Astrocyte (in vitro differentiated cells and primary cell): ENCODE measurements around the gene CCDC146. TPM values are rescaled to one million over a fixed set of nuclear protein-coding genes. Genes with fewer than 3 reads are reported as not detected.
"Not testable (repeated sequence)": the region's sequence is repeated elsewhere in the genome, so short reads cannot be mapped to it uniquely, and the experiment has no call there.

Experiments used
- DNase-seq: peaks from one replicate; pipeline ENCODE4 v3.0.0-alpha.2; 2010; ENCODE audit warnings: low read depth
- FAIRE-seq: peaks from 2 replicates; lab custom pipeline; 2011; peaks lifted over from hg19 to GRCh38; lab: Jason Lieb, UNC
- H2AFZ ChIP-seq: 2 replicates; pipeline ENCODE4 v1.6.0; 2012; ENCODE audit warnings: low read depth, low read length, inconsistent platforms
- H3K27ac ChIP-seq: 2 replicates; pipeline ENCODE4 v1.5.1; 2011; ENCODE audit warnings: low read depth, low read length, inconsistent platforms
- H3K27me3 ChIP-seq: 2 replicates; pipeline ENCODE4 v1.6.0; 2011; ENCODE audit warnings: low read length, inconsistent platforms; ENCODE audit not compliant: insufficient read depth
- H3K36me3 ChIP-seq: 2 replicates; pipeline ENCODE4 v1.5.1; 2011; ENCODE audit warnings: low read length, inconsistent platforms; ENCODE audit not compliant: insufficient read depth
- H3K4me1 ChIP-seq: 2 replicates; pipeline ENCODE4 v1.5.1; 2011; ENCODE audit warnings: low read length, inconsistent platforms; ENCODE audit not compliant: insufficient read depth
- H3K4me2 ChIP-seq: 2 replicates; pipeline ENCODE4 v1.6.0; 2012; ENCODE audit warnings: low read length, inconsistent platforms
- H3K4me3 ChIP-seq: 2 replicates; pipeline ENCODE4 v1.5.1; 2011; ENCODE audit warnings: low read depth, mild to moderate bottlenecking, low read length, inconsistent platforms; ENCODE audit not compliant: insufficient read depth
- H3K79me2 ChIP-seq: 2 replicates; pipeline ENCODE4 v1.6.0; 2012; ENCODE audit warnings: mild to moderate bottlenecking, low read length, inconsistent platforms; ENCODE audit not compliant: insufficient read depth
- H3K9ac ChIP-seq: 2 replicates; pipeline ENCODE4 v1.6.0; 2012; ENCODE audit warnings: mild to moderate bottlenecking, low read length, inconsistent platforms
- H3K9me3 ChIP-seq: 2 replicates; pipeline ENCODE4 v1.5.1; 2012; ENCODE audit warnings: low read depth, mild to moderate bottlenecking, low read length, inconsistent platforms; ENCODE audit not compliant: insufficient read depth
- H4K20me1 ChIP-seq: 2 replicates; pipeline ENCODE4 v1.6.0; 2012; ENCODE audit warnings: low read length, inconsistent platforms; ENCODE audit not compliant: insufficient read depth
- H3K27ac Mint-ChIP-seq: one replicate; pipeline ENCODE4 v1.8.0; 2021; ENCODE audit warnings: mild to moderate bottlenecking, mixed read lengths; ENCODE audit not compliant: unreplicated experiment
- H3K27me3 Mint-ChIP-seq: one replicate; pipeline ENCODE4 v1.8.0; 2021; ENCODE audit warnings: low read depth, mixed read lengths; ENCODE audit not compliant: unreplicated experiment
- H3K36me3 Mint-ChIP-seq: one replicate; pipeline ENCODE4 v1.8.0; 2021; ENCODE audit warnings: low read depth, mixed read lengths; ENCODE audit not compliant: unreplicated experiment
- H3K4me1 Mint-ChIP-seq: one replicate; pipeline ENCODE4 v1.8.0; 2021; ENCODE audit warnings: low read depth, mixed read lengths; ENCODE audit not compliant: unreplicated experiment
- H3K4me3 Mint-ChIP-seq: one replicate; pipeline ENCODE4 v1.8.0; 2021; ENCODE audit warnings: mild to moderate bottlenecking, moderate library complexity, mixed read lengths; ENCODE audit not compliant: unreplicated experiment
- H3K9me3 Mint-ChIP-seq: one replicate; pipeline ENCODE4 v1.8.0; 2021; ENCODE audit warnings: mild to moderate bottlenecking, mixed read lengths; ENCODE audit not compliant: unreplicated experiment
- total RNA-seq: library from RNA; stranded (reverse); gene quantifications from 2 replicates; pipeline ENCODE4 v1.2.1, GENCODE V29; 2021

The CCDC146 gene
- total RNA-seq, 1 donor from 2014 or later = 2.0 TPM

DNA sequence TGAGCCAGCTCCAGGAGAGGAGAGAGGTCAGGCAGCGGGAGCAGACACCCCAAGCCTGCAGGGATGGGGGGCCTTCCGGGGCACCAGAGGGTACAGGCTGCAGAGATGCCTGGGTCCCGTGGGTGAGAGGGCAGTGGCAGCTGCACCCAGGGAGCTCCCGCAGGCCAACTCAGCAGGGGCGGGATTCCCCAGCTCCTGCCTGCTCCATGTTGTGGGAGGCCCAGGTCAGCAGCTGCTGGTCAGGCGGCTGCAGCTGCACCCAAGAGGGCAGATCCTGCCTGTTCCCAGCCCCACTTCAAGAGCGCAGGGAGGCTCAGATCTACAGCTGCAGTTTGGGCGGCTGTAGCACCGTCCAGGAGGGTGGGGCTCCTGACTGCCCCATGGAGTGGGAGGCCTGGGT, 4.6 kb downstream of the CCDC146 start:
- not testable (repeated sequence) for H3K27me3 ChIP-seq, H3K27me3 Mint-ChIP-seq, H3K9ac ChIP-seq, H3K9me3 ChIP-seq, H3K36me3 Mint-ChIP-seq, H3K79me2 ChIP-seq, H3K4me1 Mint-ChIP-seq, H3K4me3 ChIP-seq, H3K9me3 Mint-ChIP-seq, H3K4me3 Mint-ChIP-seq, H2AFZ ChIP-seq, H3K4me1 ChIP-seq, H3K27ac ChIP-seq, H4K20me1 ChIP-seq, DNase-seq, H3K4me2 ChIP-seq, H3K27ac Mint-ChIP-seq, H3K36me3 ChIP-seq, FAIRE-seq

DNA sequence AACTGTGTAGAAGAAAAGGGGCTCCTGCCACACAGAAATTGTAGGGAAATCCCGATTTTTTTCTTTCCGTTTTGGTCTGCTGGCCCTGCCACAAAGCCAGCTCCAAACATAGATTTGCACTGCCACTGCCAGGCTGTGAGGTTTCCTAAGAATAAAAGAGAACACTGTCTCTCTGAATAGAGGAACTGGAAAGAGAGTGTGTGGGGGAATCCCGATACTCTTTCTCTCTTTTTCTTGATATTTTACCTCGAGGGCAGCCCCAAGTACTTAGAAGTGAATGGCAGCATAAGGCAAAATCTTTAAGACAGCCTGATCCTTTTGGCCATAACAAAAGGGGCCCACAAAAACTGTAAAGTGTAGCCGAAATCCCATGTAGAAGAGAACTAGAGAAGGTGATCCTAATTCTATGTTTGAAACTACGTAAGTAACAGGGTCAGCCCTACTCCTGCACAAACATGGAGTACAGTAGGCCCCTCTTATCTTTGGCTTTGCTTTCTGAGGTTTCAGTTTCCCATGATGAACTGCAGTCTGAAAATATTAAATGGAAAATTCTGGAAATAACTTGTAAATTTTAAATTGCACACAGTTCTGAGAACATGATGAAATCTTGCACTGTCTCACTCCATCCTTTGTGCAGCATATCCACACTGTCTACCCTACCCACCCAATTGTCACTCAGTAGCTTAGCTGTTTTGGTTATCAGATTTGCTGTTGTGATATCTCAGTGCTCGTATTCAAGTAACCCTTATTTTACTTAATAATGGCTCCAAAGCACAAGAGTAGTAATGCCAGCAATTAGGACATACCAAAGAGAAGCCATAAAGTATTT, 6.4 kb downstream of the CCDC146 start:
- not testable (repeated sequence) for H3K27me3 ChIP-seq, FAIRE-seq, H3K9ac ChIP-seq, H2AFZ ChIP-seq, H3K79me2 ChIP-seq, H3K4me3 Mint-ChIP-seq, H3K9me3 ChIP-seq, H3K4me1 ChIP-seq, DNase-seq, H3K36me3 ChIP-seq, H3K27me3 Mint-ChIP-seq, H3K27ac ChIP-seq, H3K27ac Mint-ChIP-seq, H4K20me1 ChIP-seq, H3K4me3 ChIP-seq, H3K36me3 Mint-ChIP-seq, H3K4me1 Mint-ChIP-seq, H3K9me3 Mint-ChIP-seq
- H3K4me2 ChIP-seq = peak overlapping the region; percentile 25

DNA sequence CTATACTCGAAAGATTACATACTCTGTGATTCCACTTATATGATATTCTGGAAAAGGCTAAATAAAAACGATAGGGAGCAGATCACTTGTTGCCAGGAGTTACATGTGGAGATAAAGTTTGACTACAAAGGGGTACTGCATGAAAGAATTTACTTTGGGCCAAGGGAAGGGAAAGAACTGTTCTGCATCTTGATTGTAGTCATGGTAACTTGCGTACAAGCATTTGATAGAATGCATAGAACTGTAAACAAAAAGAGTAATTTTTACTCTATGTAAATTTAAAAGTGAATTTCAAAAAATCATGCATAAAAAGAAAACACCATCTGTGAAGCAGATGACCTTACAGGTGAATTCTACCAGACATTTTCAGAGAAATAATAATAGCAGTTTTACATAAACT, 9.4 kb downstream of the CCDC146 start:
- H3K9me3 Mint-ChIP-seq, H4K20me1 ChIP-seq, H3K4me3 Mint-ChIP-seq, H3K4me1 Mint-ChIP-seq, H3K27me3 Mint-ChIP-seq, DNase-seq, H3K36me3 Mint-ChIP-seq, H3K27ac ChIP-seq, H3K27ac Mint-ChIP-seq, H3K79me2 ChIP-seq, H3K27me3 ChIP-seq, H3K4me1 ChIP-seq, H3K4me2 ChIP-seq, H3K9me3 ChIP-seq, H3K9ac ChIP-seq, FAIRE-seq, H2AFZ ChIP-seq, H3K4me3 ChIP-seq, H3K36me3 ChIP-seq: not testable (repeated sequence)

DNA sequence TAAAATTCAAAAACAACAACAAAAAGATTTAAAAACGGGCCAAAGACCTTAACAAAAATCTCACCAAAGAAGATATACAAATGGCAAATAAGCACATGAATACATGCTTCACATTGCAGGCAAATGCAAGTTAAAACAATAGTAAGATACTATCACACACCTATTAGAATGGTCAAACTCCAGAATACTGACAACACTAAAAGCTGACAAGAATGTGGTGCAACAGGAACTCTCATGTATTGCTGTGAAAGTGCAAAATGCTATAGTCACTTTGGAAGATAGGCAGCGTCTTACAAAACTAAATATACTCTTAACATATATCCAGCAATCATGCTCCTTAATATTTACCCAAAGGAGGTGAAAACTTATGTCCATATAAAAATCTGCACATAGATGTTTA, 16.3 kb downstream of the CCDC146 start:
- not testable (repeated sequence) for H4K20me1 ChIP-seq, H2AFZ ChIP-seq, H3K27ac Mint-ChIP-seq, H3K9me3 Mint-ChIP-seq, H3K27ac ChIP-seq, FAIRE-seq, H3K79me2 ChIP-seq, DNase-seq, H3K27me3 Mint-ChIP-seq, H3K4me1 ChIP-seq, H3K9ac ChIP-seq, H3K4me1 Mint-ChIP-seq, H3K4me2 ChIP-seq, H3K4me3 Mint-ChIP-seq, H3K9me3 ChIP-seq, H3K27me3 ChIP-seq, H3K4me3 ChIP-seq, H3K36me3 ChIP-seq, H3K36me3 Mint-ChIP-seq

DNA sequence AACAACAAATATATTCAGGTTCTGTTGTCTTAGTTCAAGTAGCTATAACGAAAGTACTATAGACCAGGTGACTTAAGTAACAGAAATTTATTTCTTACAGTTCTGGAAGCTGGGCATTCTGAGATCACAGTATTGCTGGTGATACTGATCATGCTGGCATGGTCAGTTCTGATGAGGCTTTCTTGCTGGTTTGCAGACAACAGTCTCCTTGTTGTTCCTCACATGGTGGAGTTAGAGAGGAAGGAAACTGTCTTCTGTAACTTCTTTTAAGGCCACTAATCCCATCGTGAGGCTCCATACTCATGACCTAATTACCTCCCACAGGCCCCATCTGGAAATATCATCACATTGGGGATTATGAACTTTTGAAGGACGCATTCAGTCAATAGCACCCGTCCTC, 17.9 kb downstream of the CCDC146 start:
- H3K27me3 Mint-ChIP-seq, H3K36me3 Mint-ChIP-seq, H3K27me3 ChIP-seq, H2AFZ ChIP-seq, H4K20me1 ChIP-seq, H3K4me1 ChIP-seq, DNase-seq, FAIRE-seq, H3K27ac ChIP-seq, H3K4me1 Mint-ChIP-seq, H3K9me3 ChIP-seq, H3K36me3 ChIP-seq, H3K79me2 ChIP-seq, H3K27ac Mint-ChIP-seq, H3K4me3 ChIP-seq, H3K9me3 Mint-ChIP-seq, H3K4me2 ChIP-seq, H3K9ac ChIP-seq, H3K4me3 Mint-ChIP-seq: not testable (repeated sequence)

DNA sequence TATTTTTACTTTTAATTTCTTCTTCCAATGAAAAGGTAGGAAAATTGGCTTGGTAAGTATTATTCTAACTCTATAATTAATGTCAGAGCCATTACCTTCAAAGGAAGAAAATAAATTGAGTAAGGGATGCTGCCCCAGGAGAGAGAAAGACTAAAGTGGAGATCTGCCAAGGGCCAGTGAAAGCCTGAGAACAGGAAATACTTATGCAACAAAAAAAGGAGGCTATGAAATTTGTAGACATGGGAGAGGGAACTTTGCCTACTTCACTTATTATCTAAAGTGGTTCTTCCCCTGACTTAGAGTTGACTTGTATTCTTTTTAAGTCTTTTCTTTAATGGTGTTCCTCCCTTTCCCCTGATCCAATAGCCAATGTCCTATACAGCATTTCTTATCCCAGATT, 29.8 kb downstream of the CCDC146 start:
- H3K4me2 ChIP-seq, H3K36me3 Mint-ChIP-seq, H3K9me3 Mint-ChIP-seq, H3K9me3 ChIP-seq, H4K20me1 ChIP-seq, H3K27ac Mint-ChIP-seq, DNase-seq, H3K36me3 ChIP-seq, H3K4me1 ChIP-seq, H2AFZ ChIP-seq, H3K4me1 Mint-ChIP-seq, H3K27me3 Mint-ChIP-seq, H3K4me3 ChIP-seq, H3K4me3 Mint-ChIP-seq, H3K27ac ChIP-seq, FAIRE-seq, H3K79me2 ChIP-seq, H3K9ac ChIP-seq, H3K27me3 ChIP-seq: not testable (repeated sequence)
